Activated CD4-positive, alpha-beta T cell treated with anti-CD3 and anti-CD28 coated beads, Interleukin-10, Interleukin-2, amounts not matched to agents 100 ng/mL and 50 ng/mL, durations not matched to agents 16 hours and 8 hours (primary cell): ENCODE results near the gene PROX1.

ENCODE experiments used
- DNase-seq: peaks from one replicate; pipeline ENCODE4 v3.0.0-alpha.2; 2020

Gene PROX1

GRCh38 chr1:214027498-214027897 lies 39.7 kb downstream of the PROX1 start:
- no peak for DNase-seq

DNA sequence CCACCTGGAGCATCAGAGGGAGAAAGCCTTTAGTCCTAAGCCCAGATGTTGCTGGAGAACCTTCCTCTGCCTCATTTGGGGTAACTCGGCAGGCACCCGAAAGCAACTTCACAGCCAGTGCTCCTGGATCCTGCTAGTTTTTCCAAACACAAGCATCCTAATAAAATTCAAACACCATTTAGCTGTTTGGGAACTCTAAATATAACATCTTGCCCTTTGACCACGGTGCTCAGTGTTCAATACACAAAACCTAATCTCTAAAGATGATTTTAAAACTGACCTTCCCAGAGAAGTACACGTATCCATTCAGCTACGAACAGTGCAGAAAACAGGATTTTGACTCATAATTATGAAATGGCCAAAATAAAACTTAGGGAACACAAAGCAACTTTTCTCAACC lies 40.3 kb downstream of the PROX1 start:
- DNase-seq: no peak

DNA sequence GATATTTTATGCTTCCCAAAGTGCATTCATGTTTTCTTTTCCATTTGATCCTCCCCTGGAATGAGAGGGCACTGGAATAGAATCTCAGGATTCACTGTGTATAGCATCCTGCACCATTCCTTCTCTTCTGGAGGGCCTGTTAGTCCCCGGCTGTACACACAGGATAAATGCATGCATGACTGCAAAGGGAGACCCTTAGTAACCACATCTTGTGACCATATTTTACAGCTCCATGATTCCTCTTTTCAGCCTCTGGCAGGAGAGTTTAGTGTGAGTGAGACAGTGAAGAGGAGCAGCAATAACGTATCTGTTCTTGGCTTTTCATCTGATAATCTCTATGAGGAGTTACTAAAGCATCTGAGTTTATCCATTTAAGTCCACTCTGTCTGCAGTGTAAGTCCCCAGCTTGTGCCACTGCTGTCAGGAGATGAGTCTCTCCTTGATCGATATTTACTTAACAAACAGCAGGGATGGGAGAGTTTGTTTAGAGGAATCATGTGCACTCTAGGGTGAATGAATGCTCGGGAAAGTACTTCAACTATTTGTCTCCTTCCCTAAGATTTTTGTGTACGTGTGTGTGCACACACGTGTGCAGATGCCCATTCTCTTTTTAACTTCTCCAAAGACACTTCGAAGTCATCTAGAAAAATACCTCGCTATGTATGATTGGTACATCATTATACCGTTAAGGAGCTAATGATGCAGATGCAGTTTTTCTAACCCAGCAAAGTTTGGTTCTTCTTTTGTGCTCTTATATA lies 41.1 kb downstream of the PROX1 start:
- DNase-seq: no peak

GRCh38 chr1:214029796-214030195 lies 42.0 kb downstream of the PROX1 start:
- DNase-seq: no peak

- DNase-seq: no peak
Observed at GRCh38 chr1:214031267-214031650, 43.5 kb downstream of the PROX1 start.

DNA sequence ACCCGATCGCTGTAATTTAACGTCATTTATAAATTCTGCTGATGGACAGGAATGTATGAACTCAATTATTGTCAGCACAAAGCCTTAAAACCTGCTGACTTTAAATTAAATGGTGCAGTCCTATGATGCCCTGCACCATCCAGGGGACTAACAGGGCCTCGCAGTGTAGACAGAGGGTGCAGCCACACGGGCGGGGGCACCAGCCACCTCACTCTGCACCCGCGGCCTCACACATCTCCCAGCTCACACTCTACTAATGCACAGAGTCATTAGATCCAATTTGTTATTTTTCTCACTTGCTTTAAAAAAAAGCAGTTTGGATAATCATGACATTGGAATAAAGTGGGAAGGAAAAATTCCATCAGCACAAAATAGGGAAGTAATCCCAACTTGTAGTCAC lies 49.7 kb downstream of the PROX1 start:
- DNase-seq: no peak

DNA sequence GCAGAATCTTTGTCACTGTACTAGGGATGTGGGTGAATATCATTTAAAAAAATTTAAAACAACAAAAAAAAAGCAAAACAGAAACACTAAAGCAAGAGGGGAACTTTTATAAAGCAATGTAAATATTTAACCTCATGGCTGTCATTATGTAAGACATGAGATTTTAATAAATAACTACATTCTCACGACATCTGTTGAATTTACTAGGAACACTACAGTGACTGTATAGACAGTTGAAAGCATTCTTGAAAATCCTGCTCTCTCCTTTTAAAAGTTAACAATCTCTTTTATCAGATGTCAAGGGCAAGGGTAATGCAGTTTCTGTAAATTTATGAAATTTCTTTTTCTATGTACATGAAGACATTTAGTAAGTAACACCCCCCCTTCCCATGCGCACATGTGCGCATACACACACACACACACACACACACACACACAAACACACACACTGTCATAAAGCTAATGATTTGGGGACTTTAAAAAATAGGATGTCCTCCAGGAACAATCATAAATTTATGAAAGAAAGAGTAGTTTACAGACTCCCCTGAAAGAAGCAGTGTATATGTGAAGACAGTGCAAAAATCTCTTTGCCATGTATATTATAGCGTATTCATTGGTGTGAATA lies 51.7 kb downstream of the PROX1 start:
- DNase-seq: no peak

DNA sequence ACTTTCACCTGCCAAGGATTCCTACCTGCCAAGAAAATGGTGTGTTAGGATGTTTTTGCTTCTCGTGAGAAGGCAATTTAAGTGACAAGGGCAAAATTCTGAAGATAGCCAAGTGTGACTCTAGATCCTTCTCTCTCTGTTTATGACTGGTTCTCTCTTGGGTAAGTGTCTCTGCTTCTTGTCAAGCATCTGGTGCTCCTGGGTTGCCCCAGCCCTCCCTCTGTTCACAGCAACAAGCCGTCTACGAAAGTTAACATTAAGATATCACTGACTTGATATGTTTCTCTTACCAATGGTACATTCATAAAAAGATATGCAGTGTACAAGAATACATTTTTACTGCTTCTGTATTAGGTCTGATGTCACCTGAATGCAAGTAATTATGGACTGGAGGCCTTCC lies 55.4 kb downstream of the PROX1 start:
- DNase-seq: no peak

GRCh38 chr1:214044438-214045214 lies 56.9 kb downstream of the PROX1 start:
- no peak for DNase-seq

GRCh38 chr1:214050513-214051401 lies 63.0 kb downstream of the PROX1 start:
- no peak for DNase-seq

DNA sequence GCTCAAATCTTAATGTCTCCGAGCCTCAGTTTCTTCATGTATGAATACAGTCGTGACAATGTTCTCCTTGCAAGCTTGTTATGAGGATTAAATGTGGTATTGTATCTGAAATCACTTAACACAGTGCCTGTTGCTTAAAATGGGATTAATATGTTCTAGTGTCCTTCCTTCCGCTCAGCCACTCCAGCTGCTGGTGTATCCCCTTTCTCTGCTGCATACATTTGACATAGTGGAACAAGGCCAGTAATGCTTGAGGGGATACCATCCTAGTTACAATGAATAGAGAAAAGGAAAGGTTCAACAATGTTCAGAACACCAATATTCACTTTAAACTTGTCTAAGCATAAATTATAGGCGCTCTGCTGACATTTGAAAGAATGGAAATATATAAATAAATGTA lies 64.0 kb downstream of the PROX1 start:
- DNase-seq: no peak

DNA sequence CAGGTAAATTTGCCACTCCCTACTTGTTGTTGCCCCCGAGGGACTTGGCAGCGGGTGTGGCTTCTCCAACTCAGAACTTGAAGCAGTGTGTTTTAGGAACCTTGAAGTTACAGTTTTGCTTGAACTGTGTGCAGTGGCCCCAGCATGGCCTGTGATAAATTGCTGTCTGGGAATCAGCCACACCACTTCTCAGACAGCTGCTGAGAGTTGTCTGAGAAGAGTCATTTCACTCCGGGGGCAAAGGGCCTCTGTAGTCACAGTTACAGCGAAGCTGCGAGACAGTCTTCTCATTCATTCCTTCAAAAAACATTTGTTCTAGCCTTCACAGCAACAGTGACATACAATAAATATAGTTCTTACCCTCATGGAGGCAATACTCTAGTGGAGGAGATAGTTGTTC lies 70.3 kb downstream of the PROX1 start:
- no peak for DNase-seq

GRCh38 chr1:214066190-214066589 lies 78.4 kb downstream of the PROX1 start:
- DNase-seq: no peak

- no peak for DNase-seq
Observed at GRCh38 chr1:214066936-214067335, 79.2 kb downstream of the PROX1 start.

DNA sequence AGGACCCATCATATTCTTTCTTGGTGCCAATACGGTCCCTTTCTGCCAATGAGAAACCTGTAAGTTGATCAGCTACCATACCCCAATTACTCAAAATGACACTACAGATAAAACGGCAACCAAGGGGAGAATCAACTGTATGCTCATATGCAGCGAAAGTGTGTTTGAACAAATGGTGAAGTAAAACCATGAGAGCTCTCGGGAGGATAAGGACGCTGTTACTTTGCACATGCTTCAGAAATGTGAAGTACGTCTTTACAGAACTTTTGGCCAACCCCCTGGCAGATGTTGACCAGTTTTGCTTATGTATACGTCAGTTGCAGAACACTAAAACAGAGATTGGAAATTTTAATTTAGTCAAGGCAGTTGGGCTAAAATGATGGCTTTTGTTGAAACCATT lies 79.6 kb downstream of the PROX1 start:
- DNase-seq: no peak

DNA sequence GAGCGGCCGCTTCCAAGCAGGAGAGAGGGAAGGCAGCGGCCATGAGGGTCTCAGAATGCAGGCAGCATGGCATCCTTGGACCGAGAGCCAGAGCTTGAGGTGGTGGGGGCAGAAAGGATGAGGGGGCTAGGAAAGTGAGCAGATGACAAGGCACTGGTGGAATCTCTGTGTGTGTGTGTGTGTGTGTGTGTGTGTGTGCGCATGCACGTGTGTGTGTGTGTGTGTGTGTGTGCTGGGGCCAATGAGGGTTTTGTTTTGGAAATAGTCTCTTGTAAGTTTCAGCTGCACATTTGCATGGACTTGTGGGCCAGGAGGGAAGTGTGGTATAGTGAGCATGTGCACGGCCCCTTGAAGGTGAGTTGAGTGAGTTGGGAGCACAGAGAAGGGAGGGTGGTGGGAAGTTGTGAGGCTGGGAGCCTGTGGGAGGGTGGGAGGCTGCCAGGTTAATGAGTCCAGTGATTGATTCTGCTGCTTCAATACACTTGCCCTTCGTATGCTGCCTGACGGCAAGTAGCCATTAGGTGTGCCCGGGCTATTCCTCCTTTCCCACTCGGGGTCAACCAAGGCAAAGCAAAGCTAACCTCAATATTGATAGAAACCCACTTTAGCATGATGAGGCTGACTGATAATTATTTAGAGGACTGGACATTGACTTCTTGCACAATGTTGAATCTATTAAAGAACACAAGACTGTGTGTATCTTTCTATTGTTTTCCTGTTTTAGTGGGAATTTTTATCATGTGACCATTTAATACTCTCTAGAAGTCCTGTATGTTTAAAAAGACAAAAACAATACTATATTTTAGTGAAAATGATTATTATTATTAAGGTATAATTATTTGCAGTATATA lies 80.3 kb downstream of the PROX1 start:
- no peak for DNase-seq

DNA sequence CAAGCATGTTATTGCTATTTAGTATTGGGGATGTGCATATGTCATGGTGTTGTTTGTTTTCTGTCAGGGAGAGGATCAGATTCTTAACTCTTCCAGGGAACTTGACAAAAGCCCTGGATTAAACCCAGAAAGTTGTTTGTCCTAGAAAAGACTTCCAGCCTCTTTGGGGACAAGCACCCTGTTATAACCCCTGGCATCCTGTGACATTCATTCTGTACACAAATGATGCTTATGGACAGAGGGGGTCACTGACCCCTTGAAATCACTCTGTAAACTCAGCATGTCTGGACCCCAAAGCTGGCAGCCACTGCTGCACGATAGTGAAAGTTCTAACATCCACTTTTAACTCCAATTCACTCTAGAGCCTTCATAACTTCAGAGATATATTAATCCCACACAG lies 81.2 kb downstream of the PROX1 start:
- no peak for DNase-seq

- no peak for DNase-seq
Observed at GRCh38 chr1:214071469-214071868, 83.7 kb downstream of the PROX1 start.

GRCh38 chr1:214072426-214073157 lies 84.8 kb downstream of the PROX1 start:
- DNase-seq: no peak

- no peak for DNase-seq
Observed at GRCh38 chr1:214074477-214074876, 86.7 kb downstream of the PROX1 start.

DNA sequence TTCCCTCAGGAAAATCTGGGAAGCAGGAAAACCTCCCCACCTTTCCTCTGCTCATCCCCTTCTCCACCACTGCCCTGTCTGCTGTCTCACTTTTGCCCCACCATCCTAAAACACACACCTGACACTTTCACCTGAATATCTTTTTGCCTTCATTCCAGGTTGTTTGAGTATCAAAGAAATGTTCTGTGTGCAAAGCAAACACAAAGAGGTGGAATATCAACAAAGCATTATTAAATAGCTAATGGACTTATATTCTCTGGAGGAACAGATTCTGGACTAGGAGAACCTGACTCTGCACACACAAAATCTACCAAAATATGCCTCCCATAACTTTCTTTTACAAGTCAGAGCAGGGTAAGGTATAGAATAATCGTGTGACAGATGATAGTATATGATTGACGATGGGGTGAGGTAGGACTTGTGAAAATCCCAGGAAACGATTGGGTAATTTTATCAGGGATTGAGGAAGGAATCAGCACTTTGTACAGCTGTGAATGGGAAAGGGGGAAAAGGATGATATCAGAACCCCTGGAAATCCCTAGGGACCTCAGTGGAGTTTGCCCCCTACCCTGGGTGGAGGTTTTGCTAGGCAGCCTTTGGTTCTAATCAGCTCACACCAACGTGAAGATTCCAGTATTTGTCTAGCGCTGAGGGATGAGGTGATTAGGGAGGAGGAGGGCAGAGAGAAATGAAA lies 87.7 kb downstream of the PROX1 start:
- no peak for DNase-seq
